WTC11 (cell line): ENCODE results near the gene KCND3.

Experiments used
- CREB1 ChIP-seq: sonication (generic); formaldehyde crosslinking; IDR thresholded peaks from 2 replicates; pipeline ENCODE4 v1.8.0; 2023; ENCODE audit warnings: mild to moderate bottlenecking, missing genetic modification reagents
- CTCF ChIP-seq: fragments of 200-600 bp; IDR thresholded peaks from 2 replicates; pipeline ENCODE4 v1.8.0; 2022; ENCODE audit warnings: antibody characterized with exemption
- ESRRA ChIP-seq: sonication (generic); formaldehyde crosslinking; IDR thresholded peaks from 2 replicates; pipeline ENCODE4 v1.8.1; 2022; ENCODE audit warnings: mild to moderate bottlenecking, missing genetic modification reagents, borderline replicate concordance
- MAX ChIP-seq: sonication (generic); formaldehyde crosslinking; IDR thresholded peaks from 2 replicates; pipeline ENCODE4 v1.8.0; 2022; ENCODE audit warnings: mild to moderate bottlenecking, missing genetic modification reagents
- NFE2L1 ChIP-seq: sonication (generic); formaldehyde crosslinking; IDR thresholded peaks from 2 replicates; pipeline ENCODE4 v1.8.1; 2023; ENCODE audit warnings: missing genetic modification reagents
- RELA ChIP-seq: sonication (generic); formaldehyde crosslinking; IDR thresholded peaks from 2 replicates; pipeline ENCODE4 v1.8.1; 2022; ENCODE audit warnings: missing genetic modification reagents, mild to moderate bottlenecking, borderline replicate concordance
- SMAD4 ChIP-seq: sonication (generic); formaldehyde crosslinking; IDR thresholded peaks from 2 replicates; pipeline ENCODE4 v1.8.0; 2022; ENCODE audit warnings: mild to moderate bottlenecking, missing genetic modification reagents
- TCF7 ChIP-seq: sonication (generic); formaldehyde crosslinking; IDR thresholded peaks from 2 replicates; pipeline ENCODE4 v1.8.0; 2022; ENCODE audit warnings: mild to moderate bottlenecking, low read depth, missing genetic modification reagents, moderate library complexity
- ZNF317 ChIP-seq: sonication (generic); formaldehyde crosslinking; IDR thresholded peaks from 2 replicates; pipeline ENCODE4 v1.8.1; 2023; ENCODE audit warnings: low read depth, mild to moderate bottlenecking, moderate library complexity, missing genetic modification reagents, borderline replicate concordance
- ZNF416 ChIP-seq: fragments of 250-450 bp; sonication (Bioruptor Pico); IDR thresholded peaks from 2 replicates; pipeline ENCODE4 v1.9.0; 2021; ENCODE audit warnings: mild to moderate bottlenecking, inconsistent platforms

- TF ChIP-seq ZNF416 (CRISPR knock-in tag) (no peak), CTCF (no peak), ZNF317 (CRISPR knock-in tag) (no peak), SMAD4 (no peak), ESRRA (CRISPR knock-in tag) (no peak), TCF7 (CRISPR knock-in tag) (no peak), RELA (CRISPR knock-in tag) (no peak), NFE2L1 (CRISPR knock-in tag) (no peak), CREB1 (CRISPR knock-in tag) (no peak), MAX (CRISPR knock-in tag) (no peak)
Observed at GRCh38 chr1:111848852-111849545, 140.5 kb downstream of the KCND3 start.
